Neural cell (in vitro differentiated cells): Measurements from ENCODE around the gene SSX5.

Experiments used
- CTCF ChIP-seq: fragments of 450-650 bp; IDR thresholded peaks from 2 replicates; pipeline ENCODE4 v1.5.1; 2014; ENCODE audit warnings: antibody characterized with exemption, mild to moderate bottlenecking, moderate library complexity; ENCODE audit not compliant: poor library complexity, severe bottlenecking
- EP300 ChIP-seq: fragments of 450-650 bp; conservative IDR thresholded peaks from 2 replicates; pipeline ENCODE4 v1.6.1; 2014; ENCODE audit warnings: antibody characterized with exemption, mild to moderate bottlenecking, moderate library complexity; ENCODE audit not compliant: poor library complexity, severe bottlenecking
- EZH2 ChIP-seq: fragments of 200-600, 300-800 bp; shearing (Covaris generic), sonication (generic); IDR thresholded peaks from 2 replicates; pipeline ENCODE4 v1.6.1; 2014; ENCODE audit warnings: antibody characterized with exemption, low read length, borderline replicate concordance, mild to moderate bottlenecking; ENCODE audit not compliant: insufficient read depth, poor library complexity, severe bottlenecking
- MXI1 ChIP-seq: fragments of 450-650 bp; conservative IDR thresholded peaks from 2 replicates; pipeline ENCODE4 v1.6.1; 2014; ENCODE audit warnings: antibody characterized with exemption, mild to moderate bottlenecking; ENCODE audit not compliant: poor library complexity, severe bottlenecking
- POLR2AphosphoS5 ChIP-seq: IDR thresholded peaks from 2 replicates; pipeline ENCODE4 v1.6.1; 2012
- RAD21 ChIP-seq: fragments of 450-650 bp; conservative IDR thresholded peaks from 2 replicates; pipeline ENCODE4 v1.6.1; 2014; ENCODE audit warnings: antibody characterized with exemption, mild to moderate bottlenecking, moderate library complexity
- REST ChIP-seq: IDR thresholded peaks from 2 replicates; pipeline ENCODE4 v1.6.1; 2012; ENCODE audit warnings: borderline replicate concordance
- SMC3 ChIP-seq: fragments of 450-650 bp; conservative IDR thresholded peaks from 2 replicates; pipeline ENCODE4 v1.6.1; 2014; ENCODE audit warnings: antibody characterized with exemption, mild to moderate bottlenecking, moderate library complexity; ENCODE audit not compliant: poor library complexity

- no peak for TF ChIP-seq CTCF
- no peak for TF ChIP-seq EZH2
- no peak for TF ChIP-seq EP300
- TF ChIP-seq REST, result no peak
- TF ChIP-seq MXI1, result no peak
- no peak for TF ChIP-seq SMC3
- no peak for TF ChIP-seq POLR2AphosphoS5
- TF ChIP-seq RAD21, result no peak
Observed at GRCh38 chrX:48196745-48197201, at the start of gene SSX5.
